SH-SY5Y (cell line): ENCODE measurements around the gene DNAAF2.

ENCODE experiments used
- GATA2 ChIP-seq: IDR thresholded peaks from 2 replicates; pipeline ENCODE4 v1.6.1; 2011; ENCODE audit warnings: mild to moderate bottlenecking, low read depth, low read length
- GATA3 ChIP-seq: IDR thresholded peaks from 2 replicates; pipeline ENCODE4 v1.6.1; 2011; ENCODE audit warnings: low read depth, mild to moderate bottlenecking, low read length, moderate library complexity

DNAAF2 gene

GRCh38 chr14:49579841-49580240 lies 55.2 kb downstream of the DNAAF2 start:
- TF ChIP-seq GATA3: no peak
- TF ChIP-seq GATA2: no peak

GRCh38 chr14:49578141-49578540 lies 56.9 kb downstream of the DNAAF2 start:
- TF ChIP-seq GATA2 (no peak), GATA3 (no peak)
